ENCODE results near the gene MIPOL1. TPM values are rescaled to one million over a fixed set of nuclear protein-coding genes. Genes with fewer than 3 reads are reported as not detected.
"Not testable (repeated sequence)": the region's sequence is repeated elsewhere in the genome, so short reads cannot be mapped to it uniquely, and the experiment has no call there.

Gene MIPOL1
- total RNA-seq: 10 to 100 TPM; 16.7 to 19.6 TPM
- long read RNA-seq, donor 1, partial matches to known transcripts: 0 of 3 reads
- long read RNA-seq, donor 1, other reads (novel, unspliced or antisense): 3 of 3 reads
- long read RNA-seq, donor 2, partial matches to known transcripts: 0 of 6 reads
- long read RNA-seq, donor 2, other reads (novel, unspliced or antisense): 6 of 6 reads

GRCh38 chr14:37197421-37198272 is at the start of gene MIPOL1:
MIPOL1 (plus strand) TSS chr14:37197937; CDS start chr14:37247889, 49,952 bp downstream.
- intact Hi-C loops (cut with DNase I): no loop called here

DNA sequence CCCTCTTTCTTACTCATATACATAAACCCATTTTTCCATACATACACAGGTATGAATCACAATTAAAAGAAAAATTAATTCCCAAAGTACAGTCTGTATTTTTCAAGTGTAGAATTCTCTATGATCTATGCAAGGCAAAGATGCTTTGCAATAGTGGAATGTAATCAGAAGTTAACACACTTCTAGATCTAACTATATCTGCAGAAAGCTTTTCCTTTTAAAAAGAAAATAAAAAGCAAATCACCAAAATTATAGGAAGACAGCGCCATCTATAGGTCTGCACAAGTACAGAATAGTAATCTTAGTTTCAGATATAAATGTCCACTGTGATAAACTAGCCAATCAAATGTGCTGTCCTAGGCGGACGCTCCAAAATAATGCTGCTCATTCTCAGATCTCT is 47.3 kb upstream of the MIPOL1 start:
- DNase-seq (ENCODE audit: low spot score): no peak
- intact Hi-C loops (cut with DNase I): no loop called here

More at GRCh38 chr14:37197421-37198272, at the start of gene MIPOL1:
- peak; percentile 93 for DNase-seq (ENCODE audit: low spot score)

DNA sequence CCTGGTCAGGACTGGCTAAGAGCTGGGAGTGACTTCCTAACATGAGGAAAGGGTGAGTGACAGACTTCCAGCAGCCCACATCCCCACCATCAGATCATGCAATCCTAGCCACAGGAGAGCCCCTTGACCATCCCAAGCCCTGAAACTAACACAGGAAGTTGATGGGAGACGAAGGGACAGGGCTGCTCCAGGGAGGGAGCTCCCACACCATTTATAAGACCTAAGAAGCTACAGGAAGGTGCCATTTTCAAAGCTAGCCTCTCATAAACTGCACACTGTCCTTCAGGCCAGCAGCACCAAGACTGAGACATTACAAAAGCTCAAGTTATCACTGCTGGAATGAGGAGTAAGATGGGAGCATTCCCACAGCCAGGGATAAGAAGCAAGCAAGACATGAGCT is 44.7 kb upstream of the MIPOL1 start:
- intact Hi-C loops (cut with DNase I): no loop called here
- DNase-seq (ENCODE audit: low spot score): no peak

DNA sequence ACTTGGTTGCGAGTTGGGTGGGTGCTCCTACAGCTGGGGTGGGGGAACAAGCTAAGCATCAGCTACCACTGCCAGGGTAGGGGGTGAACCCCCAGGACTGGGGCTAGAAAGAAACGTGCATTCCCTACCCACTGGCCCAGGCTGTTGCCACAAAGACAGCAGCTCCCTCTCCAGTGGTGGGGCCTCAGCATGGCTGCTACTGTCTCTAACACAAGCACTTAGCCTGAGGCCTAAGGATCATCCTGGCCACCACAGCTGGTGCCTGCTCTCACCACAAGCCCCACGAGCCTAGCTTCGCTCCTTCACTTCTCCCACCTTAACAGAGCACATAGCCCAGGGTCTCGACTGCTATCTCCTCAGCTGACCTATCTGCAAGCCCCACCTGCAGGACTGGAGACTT is 44.3 kb upstream of the MIPOL1 start:
- intact Hi-C loops (cut with DNase I): no loop called here
- no peak for DNase-seq (ENCODE audit: low spot score)

- no peak for DNase-seq (ENCODE audit: low spot score)
- intact Hi-C loops (cut with DNase I): no loop called here
These were observed 39.8 kb upstream of the MIPOL1 start for GRCh38 chr14:37157987-37158386.

- intact Hi-C loops (cut with DNase I); DNase-seq (ENCODE audit: low spot score): not testable (repeated sequence)
These were observed 35.4 kb upstream of the MIPOL1 start for GRCh38 chr14:37162307-37162706.

- no peak for DNase-seq (ENCODE audit: low spot score)
- intact Hi-C loops (cut with DNase I): loop anchor here in 1 of 2 donors (5.0 kb wide), 1 partner anchor 667 kb away; no protein-coding TSS in a partner anchor
These were observed 31.9 kb upstream of the MIPOL1 start for GRCh38 chr14:37165794-37166193.

DNA sequence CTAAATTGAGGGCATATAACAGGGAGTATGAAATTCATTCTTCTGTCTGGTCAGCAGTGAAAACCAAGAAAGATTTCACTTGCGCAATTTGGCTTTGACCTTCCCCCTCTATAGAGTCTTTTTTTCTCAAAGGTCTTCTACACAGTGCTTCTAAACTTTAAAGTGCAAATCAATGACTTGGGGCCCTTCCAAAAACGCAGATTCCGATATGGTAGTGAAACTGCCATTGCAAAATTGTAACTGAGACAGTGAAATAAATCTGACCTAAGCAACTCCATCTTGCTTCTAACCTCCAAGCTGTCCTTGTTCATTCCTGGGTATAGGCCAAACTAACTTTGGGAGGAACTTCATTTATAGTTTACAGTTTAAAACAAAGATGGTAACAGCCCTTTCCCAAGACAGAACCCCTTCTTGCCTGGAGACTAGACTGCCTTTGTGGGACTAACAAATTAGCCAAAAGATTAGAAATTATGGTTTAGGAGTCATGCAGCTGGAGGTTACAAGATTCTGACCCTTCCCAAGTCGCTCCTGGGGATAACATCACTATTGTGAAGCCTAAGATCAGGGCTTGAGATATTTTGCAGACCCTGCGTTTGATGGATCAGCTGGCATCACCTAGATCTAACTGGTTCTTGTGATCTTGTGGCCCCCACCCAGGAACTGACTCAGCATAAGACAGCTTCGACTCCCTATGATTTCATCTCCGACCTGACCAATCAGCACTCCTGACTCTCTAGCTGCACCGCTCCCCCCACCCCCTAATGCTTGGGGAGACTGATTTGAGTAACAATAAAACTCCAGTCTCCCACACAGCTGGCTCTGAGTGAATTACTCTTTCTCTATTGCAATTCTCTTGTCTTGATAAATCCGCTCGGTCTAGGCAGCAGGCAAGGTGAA is 30.3 kb upstream of the MIPOL1 start:
- intact Hi-C loops (cut with DNase I): loop anchor here in 1 of 2 donors (5.0 kb wide), 1 partner anchor 665 kb away; no protein-coding TSS in a partner anchor
- DNase-seq (ENCODE audit: low spot score): no peak

- intact Hi-C loops (cut with DNase I): loop anchor here in 1 of 2 donors (5.0 kb wide), 1 partner anchor 664 kb away; no protein-coding TSS in a partner anchor
- no peak for DNase-seq (ENCODE audit: low spot score)
These were observed 29.0 kb upstream of the MIPOL1 start for GRCh38 chr14:37168721-37169120.

GRCh38 chr14:37170237-37170636 is 27.5 kb upstream of the MIPOL1 start:
- no peak for DNase-seq (ENCODE audit: low spot score)
- intact Hi-C loops (cut with DNase I): no loop called here

GRCh38 chr14:37170993-37171392 is 26.7 kb upstream of the MIPOL1 start:
- no peak for DNase-seq (ENCODE audit: low spot score)
- intact Hi-C loops (cut with DNase I): no loop called here

DNA sequence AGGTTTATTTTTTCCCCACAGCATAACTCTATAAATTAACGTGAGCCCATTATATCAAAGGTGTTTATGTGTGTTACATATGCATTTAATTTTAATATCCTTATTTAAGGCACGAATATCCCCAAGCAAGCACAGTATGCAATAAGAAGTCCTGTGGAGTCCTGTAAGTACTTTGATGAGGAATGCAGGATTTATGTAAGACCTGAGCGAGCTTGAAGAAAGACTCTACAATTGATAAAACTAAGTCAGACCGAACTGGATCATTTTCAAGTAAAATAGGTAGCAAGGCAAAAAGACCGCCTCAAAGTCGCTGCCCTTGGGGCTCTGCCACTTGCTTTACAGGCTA is 26.1 kb upstream of the MIPOL1 start:
- intact Hi-C loops (cut with DNase I): no loop called here

GRCh38 chr14:37172024-37172869 is 25.5 kb upstream of the MIPOL1 start, which contains the start of gene SLC25A21:
SLC25A21 (minus strand) TSS chr14:37172606.
- peak; percentile 90 for DNase-seq (ENCODE audit: low spot score)
- intact Hi-C loops (cut with DNase I): no loop called here

More for the DNA sequence above, 26.1 kb upstream of the MIPOL1 start:
- DNase-seq (ENCODE audit: low spot score): no peak

- no peak for DNase-seq (ENCODE audit: low spot score)
- intact Hi-C loops (cut with DNase I): no loop called here
These were observed 24.7 kb upstream of the MIPOL1 start for GRCh38 chr14:37172936-37173614.

- no peak for DNase-seq (ENCODE audit: low spot score)
- intact Hi-C loops (cut with DNase I): no loop called here
These were observed 17.7 kb upstream of the MIPOL1 start for GRCh38 chr14:37179896-37180502.

DNA sequence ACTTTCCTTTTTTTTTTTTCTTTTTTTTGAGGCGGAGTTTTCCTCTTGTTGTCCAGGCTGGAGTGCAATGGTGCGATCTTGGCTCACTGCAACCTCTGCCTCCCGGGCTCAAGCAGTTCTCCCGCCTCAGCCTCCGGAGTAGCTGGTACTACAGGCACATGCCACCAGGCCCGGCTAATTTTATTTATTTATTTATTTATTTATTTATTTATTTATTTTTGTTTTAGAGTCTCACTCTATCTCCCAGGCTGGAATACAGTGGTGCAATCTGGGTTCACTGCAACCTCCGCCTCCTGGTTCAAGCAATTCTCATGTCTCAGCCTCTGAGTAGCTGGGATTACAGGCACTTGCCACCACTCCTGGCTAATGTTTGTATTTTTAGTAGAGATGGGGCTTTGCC is 16.9 kb upstream of the MIPOL1 start:
- intact Hi-C loops (cut with DNase I); DNase-seq (ENCODE audit: low spot score): not testable (repeated sequence)

- intact Hi-C loops (cut with DNase I): no loop called here
- DNase-seq (ENCODE audit: low spot score): no peak
These were observed 16.3 kb upstream of the MIPOL1 start for GRCh38 chr14:37181441-37181840.

DNA sequence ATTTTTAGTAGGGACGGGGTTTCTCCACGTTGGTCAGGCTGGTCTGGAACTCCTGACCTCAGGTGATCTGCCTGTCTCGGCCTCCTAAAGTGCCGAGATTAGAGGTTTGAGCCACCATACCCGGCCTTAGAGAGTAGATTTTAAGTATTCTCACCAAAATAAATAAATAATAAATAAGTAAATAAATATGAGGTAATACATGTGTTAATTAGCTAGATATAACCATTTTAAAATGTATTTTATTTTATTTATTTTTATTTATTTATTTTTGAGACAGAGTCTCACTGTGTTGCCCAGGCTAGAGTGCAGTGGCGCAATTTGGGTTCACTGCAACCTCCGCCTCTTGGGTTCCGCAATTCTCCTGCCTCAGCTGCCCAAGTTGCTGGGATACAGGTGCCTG is 13.2 kb upstream of the MIPOL1 start:
- DNase-seq (ENCODE audit: low spot score); intact Hi-C loops (cut with DNase I): not testable (repeated sequence)
